HL-60 (cell line): ENCODE results near the gene ATP10A.

Source experiments
- DNase-seq, 2 experiments: peaks; one replicate each; pipeline ENCODE4 v3.0.0-alpha.2; 2010 to 2020; ENCODE audit warnings: low read depth in 1 of 2, low spot score in 1 of 2
- H3K27ac ChIP-seq: fragments of 250-450 bp; sonication (Bioruptor Pico); replicated peaks from 2 replicates; pipeline ENCODE4 v1.5.1; 2020; ENCODE audit warnings: mild to moderate bottlenecking, moderate library complexity
- H3K27me3 ChIP-seq: fragments of 250-450 bp; sonication (Bioruptor Pico); 2 replicates; pipeline ENCODE4 v1.5.1; 2021; ENCODE audit warnings: mild to moderate bottlenecking, moderate library complexity; ENCODE audit not compliant: insufficient read depth, poor library complexity, severe bottlenecking
- H3K4me3 ChIP-seq: replicated peaks from 2 replicates; pipeline ENCODE4 v1.5.1; 2011; ENCODE audit warnings: mild to moderate bottlenecking, control low read depth, low read length; ENCODE audit not compliant: insufficient read depth
- CTCF ChIP-seq: IDR thresholded peaks from one replicate; pipeline ENCODE4 v1.5.1; 2011; ENCODE audit warnings: low read length, control low read depth, inconsistent platforms; ENCODE audit not compliant: insufficient read depth
- GABPA ChIP-seq: IDR thresholded peaks from 2 replicates; pipeline ENCODE4 v1.6.1; 2012; ENCODE audit warnings: low read depth
- POLR2AphosphoS5 ChIP-seq: IDR thresholded peaks from 2 replicates; pipeline ENCODE4 v1.6.1; 2012; ENCODE audit warnings: low read depth
- SPI1 ChIP-seq: IDR thresholded peaks from 2 replicates; pipeline ENCODE4 v1.6.1; 2012; ENCODE audit warnings: low read depth, mild to moderate bottlenecking, borderline replicate concordance
- TF ChIP-seq, protein P1 (sequence below): IDR thresholded peaks from 2 replicates; pipeline ENCODE4 v1.6.1; 2012; ENCODE audit warnings: low read depth; ENCODE audit not compliant: insufficient replicate concordance

ATP10A gene

GRCh38 chr15:25675396-25675795, 187.7 kb downstream of the ATP10A start:
- no peak for DNase-seq
- no peak overlapping the region for H3K27ac ChIP-seq
- no peak for TF ChIP-seq GABPA
- TF ChIP-seq CTCF = no peak
- no peak for TF ChIP-seq SPI1
- TF ChIP-seq, protein P1, sequence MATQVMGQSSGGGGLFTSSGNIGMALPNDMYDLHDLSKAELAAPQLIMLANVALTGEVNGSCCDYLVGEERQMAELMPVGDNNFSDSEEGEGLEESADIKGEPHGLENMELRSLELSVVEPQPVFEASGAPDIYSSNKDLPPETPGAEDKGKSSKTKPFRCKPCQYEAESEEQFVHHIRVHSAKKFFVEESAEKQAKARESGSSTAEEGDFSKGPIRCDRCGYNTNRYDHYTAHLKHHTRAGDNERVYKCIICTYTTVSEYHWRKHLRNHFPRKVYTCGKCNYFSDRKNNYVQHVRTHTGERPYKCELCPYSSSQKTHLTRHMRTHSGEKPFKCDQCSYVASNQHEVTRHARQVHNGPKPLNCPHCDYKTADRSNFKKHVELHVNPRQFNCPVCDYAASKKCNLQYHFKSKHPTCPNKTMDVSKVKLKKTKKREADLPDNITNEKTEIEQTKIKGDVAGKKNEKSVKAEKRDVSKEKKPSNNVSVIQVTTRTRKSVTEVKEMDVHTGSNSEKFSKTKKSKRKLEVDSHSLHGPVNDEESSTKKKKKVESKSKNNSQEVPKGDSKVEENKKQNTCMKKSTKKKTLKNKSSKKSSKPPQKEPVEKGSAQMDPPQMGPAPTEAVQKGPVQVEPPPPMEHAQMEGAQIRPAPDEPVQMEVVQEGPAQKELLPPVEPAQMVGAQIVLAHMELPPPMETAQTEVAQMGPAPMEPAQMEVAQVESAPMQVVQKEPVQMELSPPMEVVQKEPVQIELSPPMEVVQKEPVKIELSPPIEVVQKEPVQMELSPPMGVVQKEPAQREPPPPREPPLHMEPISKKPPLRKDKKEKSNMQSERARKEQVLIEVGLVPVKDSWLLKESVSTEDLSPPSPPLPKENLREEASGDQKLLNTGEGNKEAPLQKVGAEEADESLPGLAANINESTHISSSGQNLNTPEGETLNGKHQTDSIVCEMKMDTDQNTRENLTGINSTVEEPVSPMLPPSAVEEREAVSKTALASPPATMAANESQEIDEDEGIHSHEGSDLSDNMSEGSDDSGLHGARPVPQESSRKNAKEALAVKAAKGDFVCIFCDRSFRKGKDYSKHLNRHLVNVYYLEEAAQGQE = no peak
- TF ChIP-seq POLR2AphosphoS5 = no peak
- no peak overlapping the region for H3K4me3 ChIP-seq
- H3K27me3 ChIP-seq = no peaks in the 10 kb centered on the region

DNA sequence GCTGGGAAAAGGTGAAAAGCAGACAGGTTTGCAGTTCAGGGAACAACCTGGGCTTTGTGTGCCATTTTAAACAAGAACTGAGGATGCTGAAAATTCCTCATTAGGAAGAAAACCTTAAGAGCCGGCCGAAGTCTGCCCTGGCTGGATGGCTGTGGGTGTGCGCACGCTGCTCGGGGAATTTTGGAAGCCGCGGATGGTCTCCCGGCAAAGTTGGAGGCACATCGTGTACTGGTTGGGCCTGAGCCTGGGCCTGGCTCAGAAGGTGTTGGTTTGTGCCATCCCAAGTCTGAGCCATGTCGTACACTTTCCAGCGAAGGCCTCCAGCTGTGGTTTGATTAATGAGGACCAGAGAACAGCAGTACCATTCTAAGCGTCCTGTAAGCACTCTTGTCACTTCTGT, 188.2 kb downstream of the ATP10A start:
- Histone ChIP-seq H3K27me3 (no peaks in the 10 kb centered on the region), H3K27ac (no peak overlapping the region), H3K4me3 (no peak overlapping the region)
- no peak for DNase-seq
- TF ChIP-seq POLR2AphosphoS5 (no peak), GABPA (no peak), CTCF (no peak), SPI1 (no peak)
- TF ChIP-seq, protein P1 = no peak

DNA sequence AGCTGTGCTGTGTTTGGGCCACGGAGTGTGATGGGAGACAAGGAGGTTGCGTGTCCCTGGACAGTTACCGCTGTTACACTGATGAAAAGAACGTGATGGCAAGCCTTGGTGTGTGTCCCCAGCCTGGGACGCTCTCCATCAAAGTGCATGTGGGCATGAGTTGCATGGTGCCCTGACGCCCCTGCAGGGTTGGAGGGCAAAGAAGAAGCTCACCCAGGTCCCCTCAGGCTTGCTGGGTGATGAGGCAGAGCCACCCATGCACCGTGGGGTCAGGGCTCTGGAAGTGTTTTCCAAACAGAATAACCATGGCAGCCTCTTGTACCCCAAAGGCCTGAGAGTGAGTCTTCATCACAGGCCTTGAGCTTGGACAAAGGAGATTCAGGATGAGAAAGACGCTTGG, 189.2 kb downstream of the ATP10A start:
- Histone ChIP-seq H3K27ac (no peak overlapping the region), H3K27me3 (peaks cover 2% of the 10 kb centered on the region), H3K4me3 (no peak overlapping the region)
- TF ChIP-seq POLR2AphosphoS5 = no peak
- TF ChIP-seq CTCF = no peak
- no peak for TF ChIP-seq SPI1
- no peak for TF ChIP-seq GABPA
- TF ChIP-seq, protein P1 = no peak
- no peak for DNase-seq
